GM18909 (cell line): ENCODE measurements around the gene GRB7.
"Not testable (repeated sequence)": the region's sequence is repeated elsewhere in the genome, so short reads cannot be mapped to it uniquely, and the experiment has no call there.

Experiments used
- ATAC-seq: cut with Tn5 transposase; IDR thresholded peaks from one replicate; pipeline ENCODE4 v1.9.1; 2021; ENCODE audit warnings: mild to moderate bottlenecking; ENCODE audit not compliant: unreplicated experiment, poor library complexity

Gene GRB7

DNA sequence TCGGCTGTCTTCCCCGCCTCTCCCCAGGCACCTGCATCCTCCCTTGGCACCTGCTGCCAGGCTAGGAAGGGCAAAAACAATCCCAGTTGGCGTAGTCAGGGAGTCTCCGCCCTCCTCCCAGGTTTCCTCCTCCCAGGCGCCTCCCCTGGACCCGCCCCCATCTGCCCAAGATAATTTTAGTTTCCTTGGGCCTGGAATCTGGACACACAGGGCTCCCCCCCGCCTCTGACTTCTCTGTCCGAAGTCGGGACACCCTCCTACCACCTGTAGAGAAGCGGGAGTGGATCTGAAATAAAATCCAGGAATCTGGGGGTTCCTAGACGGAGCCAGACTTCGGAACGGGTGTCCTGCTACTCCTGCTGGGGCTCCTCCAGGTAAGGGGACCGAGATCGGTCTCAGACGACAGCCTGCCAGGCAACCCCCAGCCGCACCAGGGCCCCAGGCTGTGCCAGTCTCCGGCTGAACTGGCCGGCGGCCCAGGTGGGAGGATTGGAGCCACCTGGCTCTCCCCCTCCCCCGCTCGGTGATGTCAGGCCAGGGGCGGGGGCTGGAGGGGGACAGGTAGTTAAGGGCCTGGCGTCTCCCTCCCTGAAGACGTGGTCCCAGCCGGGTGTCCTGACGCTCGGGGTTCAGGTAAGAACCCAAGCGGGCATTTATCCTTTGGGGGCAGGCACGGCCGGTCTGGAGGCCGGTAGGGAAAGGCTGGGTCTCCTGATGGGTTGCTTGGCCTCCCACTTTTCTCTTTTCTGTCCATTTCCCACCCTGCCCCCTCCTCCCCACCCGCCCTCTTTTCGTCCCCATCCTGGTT, at the start of gene GRB7:
GRB7 (plus strand) TSS at position 179 of the 808 bp plus-strand sequence. CDS start 4,364 bp downstream, outside the sequence.
- ATAC-seq: no peak

DNA sequence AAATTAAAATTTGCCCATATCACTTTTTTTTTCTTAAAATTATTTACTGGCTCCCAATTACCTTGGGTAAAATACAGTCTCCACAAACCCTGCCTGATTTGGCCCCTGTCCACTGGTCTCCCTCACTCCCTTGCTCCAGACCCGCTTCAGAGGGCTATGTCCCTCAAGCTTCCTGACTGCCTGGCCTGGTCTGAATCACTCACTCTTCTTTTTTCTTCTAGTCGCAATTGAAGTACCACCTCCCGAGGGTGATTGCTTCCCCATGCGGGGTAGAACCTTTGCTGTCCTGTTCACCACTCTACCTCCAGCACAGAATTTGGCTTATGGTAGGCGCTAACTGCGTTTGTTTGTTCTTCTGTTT, 49.3 kb upstream of the GRB7 start:
- no peak for ATAC-seq

DNA sequence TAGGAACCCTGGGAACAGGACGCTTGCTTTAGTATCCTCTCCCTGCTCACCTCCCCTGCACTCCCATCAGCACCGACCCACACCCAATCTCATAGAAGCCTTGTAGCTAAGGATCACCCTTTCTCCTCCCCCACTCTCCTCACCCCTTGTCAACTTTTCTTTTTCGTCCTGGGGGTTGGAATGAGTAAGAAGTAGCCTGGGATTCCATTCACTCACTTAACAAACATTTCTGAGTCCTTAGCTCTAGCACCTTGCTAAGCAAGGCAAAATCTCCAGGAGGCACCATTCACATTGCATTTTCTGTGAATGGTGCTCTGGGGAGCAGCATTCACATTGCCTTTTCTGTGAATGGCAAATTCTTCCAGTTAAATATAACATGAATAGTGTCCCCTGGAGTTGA, 48.8 kb upstream of the GRB7 start:
- no peak for ATAC-seq

DNA sequence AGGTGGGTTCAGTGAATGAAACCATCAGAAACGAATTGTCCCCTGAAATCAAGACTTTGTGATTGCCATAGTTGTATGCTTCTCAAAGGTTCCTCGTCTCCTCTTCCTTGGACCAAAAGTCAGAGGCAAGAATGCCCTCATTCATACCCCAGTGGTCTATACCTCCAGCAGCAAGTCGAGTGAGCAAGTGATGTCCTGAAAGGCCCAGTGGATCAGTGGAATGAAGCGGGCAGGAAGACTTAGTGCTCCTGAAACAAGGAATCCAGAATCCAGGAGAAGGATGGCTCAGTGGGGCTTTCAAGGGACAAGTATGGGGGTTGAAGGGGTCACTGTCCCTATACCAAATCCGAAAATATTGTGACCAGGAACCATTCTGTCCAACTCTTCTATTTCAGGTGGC, 43.1 kb upstream of the GRB7 start:
- no peak for ATAC-seq

DNA sequence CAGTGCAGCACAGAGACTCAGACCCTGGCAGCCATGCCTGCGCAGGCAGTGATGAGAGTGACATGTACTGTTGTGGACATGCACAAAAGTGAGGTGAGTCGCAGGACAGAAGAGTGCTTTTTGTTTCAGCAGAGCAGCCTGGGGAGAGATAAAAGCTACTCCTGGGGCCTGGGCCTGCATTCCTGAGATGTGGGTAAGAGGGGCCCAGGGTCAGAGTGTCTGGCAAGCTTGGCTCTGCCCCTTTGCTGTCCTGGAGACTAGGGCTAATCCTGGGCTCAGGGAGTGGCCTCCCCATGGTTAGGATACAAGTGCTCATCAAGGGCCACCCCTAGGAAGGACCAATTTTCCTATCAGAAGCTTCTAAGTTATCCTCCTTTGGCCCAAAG, 42.7 kb upstream of the GRB7 start:
- no peak for ATAC-seq

DNA sequence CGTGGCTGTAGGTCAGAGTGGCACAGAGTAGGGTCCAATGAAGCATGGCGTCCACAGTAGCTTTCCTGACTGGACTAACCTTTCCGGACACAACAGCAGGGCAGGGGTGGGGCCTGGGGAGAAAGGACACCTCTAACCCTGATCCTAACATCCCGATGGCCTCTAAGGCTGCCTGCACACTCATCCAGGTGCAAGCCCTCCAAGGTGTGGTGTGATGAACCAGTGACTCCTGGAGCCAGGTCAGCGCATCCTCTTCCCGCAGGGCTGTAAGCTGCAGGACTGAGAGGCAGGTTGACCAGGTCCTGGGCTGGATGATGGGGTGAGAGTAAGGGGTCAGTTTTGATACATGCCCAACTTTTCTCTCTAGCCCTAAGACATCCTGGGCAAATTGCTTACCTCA, 41.0 kb upstream of the GRB7 start:
- no peak for ATAC-seq

DNA sequence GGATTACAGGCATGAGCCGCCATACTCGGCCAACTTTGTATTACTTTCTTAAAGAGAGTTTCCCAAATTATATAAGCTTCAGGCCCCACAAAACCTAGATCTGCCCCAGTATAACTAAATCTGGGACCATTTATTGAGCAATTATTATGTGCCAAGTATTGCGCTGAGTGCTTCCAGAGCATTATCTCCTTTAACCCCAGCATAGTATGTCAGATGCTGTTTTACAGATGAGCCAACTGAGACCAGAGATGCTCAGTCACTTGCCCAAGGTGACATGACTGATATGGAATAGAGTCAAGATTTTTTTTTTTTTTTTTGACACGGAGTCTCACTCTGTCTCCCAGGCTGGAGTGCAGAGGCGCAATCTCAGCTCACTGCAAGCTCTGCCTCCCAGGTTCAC, 39.8 kb upstream of the GRB7 start:
- no peak for ATAC-seq

DNA sequence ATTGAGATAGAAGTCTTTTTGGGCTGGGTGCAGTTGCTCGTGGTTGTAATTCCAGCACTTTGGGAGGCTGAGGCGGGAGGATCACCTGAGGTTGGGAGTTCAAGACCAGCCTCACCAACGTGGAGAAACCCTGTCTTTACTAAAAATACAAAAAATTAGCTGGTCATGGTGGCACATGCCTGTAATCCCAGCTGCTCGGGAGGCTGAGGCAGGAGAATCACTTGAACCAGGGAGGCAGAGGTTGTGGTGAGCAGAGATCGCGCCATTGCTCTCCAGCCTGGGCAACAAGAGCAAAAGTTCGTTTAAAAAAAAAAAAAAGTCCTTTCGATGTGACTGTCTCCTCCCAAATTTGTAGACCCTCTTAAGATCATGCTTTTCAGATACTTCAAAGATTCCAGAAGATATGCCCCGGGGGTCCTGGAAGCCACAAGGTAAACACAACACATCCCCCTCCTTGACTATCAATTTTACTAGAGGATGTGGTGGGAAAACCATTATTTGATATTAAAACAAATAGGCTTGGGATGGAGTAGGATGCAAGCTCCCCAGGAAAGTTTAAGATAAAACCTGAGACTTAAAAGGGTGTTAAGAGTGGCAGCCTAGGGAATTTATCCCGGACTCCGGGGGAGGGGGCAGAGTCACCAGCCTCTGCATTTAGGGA, 38.5 kb upstream of the GRB7 start:
- ATAC-seq: not testable (repeated sequence)

DNA sequence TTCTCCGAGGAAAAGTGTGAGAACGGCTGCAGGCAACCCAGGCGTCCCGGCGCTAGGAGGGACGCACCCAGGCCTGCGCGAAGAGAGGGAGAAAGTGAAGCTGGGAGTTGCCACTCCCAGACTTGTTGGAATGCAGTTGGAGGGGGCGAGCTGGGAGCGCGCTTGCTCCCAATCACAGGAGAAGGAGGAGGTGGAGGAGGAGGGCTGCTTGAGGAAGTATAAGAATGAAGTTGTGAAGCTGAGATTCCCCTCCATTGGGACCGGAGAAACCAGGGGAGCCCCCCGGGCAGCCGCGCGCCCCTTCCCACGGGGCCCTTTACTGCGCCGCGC, 38.0 kb upstream of the GRB7 start, which contains the start of gene ERBB2:
ERBB2 (plus strand) TSS at position 247 of the 330 bp plus-strand sequence. CDS start 175 bp downstream, outside the sequence.
- no peak for ATAC-seq

DNA sequence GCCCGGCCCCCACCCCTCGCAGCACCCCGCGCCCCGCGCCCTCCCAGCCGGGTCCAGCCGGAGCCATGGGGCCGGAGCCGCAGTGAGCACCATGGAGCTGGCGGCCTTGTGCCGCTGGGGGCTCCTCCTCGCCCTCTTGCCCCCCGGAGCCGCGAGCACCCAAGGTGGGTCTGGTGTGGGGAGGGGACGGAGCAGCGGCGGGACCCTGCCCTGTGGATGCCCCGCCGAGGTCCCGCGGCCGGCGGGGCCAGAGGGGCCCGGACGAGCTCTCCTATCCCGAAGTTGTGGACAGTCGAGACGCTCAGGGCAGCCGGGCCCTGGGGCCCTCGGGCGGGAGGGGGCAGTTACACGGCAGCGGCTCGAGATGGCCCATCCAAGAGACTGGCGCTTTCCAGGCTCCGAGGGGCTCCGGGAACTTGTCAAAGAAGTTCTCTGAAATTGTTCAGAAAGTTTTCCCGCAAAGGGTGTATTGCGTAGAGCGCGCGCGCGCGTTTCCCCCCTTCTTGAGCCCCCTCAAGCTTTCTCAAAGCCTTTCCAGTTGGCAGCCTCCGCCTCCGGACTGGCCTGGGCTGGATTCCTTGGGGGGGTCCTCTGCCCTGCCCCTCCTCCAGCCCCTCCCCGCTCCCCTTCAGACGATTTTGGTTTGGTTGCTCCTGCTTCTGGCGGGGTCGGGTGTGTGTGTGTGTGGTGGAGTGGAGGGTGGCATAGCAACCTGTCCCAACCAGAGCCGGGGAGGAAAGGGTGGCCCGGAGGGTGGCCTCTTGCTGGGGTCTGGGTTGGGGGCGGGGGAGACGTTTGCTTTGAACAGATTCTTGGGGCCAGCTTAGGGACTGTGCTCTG, 37.4 kb upstream of the GRB7 start:
- ATAC-seq: no peak

DNA sequence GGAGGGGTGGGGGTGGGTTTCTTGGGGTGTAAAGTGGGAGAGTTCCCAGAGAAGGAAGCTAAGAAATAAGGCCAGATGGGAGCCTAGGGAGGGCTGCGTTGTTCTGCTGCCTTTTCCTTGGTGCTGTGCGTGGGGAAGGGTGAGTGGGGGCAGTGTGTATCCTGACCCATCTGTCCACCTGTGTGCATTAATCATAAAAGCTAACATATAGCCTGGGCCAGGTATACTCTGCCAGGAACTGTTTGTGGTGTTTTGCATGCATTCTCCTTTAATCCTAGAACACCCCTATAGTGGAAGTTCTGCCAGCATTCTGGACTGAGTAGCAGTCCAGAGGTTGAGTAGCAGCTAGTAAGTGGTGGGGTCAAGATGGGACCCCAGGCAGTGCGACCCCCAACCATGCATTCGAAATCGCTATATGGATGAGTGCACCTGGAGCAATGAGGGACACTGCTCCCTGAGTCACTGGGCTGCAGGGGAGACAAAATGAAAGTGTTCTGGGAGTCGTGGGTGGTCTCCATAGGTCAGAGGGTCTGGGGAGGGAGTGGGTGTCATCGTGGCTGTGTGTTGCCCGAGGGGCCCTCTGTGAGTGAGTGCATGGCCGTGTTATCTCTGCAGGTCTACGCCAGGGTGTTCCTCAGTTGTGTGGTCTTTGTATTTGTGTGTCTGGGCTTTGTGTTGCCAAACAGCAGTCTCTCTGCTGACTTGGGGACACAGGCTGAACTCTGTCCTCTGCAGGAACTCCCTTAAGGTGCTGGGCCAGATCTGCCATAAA, 36.5 kb upstream of the GRB7 start:
- no peak for ATAC-seq

DNA sequence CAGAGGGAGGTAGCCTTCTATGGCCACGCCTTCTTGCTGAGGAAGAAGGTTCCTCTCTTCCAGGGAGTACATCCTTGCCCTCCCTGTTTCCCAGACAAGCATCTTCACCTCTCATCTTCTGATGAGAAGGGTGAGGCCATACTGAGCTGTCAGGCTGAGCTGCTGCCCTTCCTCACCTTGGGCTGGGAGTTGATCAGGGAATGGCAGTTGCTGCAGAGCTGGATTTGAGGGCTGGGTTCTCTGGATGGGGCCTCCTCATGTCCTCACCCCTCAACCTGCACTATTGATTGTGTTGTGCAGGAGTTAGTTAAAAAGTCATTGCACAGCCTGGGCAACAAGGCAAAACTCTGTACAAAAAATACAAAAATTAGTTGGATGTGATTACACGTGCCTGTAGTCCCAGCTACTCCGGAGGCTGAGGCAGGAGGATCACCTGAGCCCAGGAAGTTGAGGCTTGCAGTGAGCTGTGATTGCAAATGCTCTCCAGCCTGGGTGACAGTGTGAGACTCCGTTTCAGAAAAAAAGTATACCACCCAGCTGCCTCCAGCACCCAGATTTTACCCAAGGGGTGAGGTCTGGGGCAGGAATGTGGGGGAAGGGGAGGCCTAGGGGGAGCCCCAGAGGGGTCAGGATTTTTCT, 35.8 kb upstream of the GRB7 start:
- ATAC-seq: no peak

DNA sequence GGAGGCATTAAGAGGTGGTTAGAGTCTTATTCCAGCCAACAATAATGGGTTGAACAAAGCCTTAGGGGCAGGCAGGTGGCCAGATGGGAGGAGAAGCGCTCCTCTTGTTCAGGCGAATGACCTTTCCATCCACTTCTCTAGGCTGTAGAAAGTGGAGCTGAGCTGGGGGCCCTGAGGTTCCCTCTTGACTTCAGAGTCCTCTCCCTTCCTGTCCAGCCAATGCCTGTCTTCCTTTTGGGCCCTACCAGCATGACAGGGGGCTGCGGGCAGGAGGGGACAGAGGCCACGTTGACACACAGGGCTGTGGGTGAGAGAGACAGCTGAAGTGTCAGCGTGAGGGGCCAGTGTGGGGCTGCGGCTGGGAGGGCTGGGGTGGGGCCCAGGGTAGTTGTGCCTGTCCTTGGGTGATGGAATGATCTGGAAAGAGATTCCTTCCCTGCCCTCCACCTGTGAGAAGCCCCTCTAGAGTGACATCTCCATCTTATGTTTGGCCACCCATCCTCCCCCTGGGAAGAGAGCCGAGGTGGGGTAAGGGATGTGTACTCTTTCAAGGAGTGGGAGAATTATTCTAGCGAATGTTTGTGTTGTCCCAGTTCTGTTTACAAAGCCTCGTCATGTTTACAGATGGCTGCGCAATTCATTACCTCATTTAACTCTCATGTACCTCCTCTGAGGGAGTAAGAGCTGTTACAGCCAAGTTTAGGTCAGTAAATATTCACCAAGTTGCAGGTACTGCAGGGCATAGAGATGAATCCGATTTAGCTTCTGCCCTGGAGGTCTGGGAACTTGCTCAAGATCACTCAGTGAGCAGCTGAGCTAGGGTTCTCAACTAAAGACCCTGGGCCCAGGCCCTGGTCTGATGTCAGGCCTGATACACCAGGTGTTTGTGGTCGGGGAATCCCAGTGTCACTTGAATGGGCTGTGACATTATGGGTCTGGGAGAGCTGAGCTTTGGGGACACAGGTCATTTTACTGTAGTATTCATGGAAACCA, 34.5 kb upstream of the GRB7 start:
- ATAC-seq: no peak

DNA sequence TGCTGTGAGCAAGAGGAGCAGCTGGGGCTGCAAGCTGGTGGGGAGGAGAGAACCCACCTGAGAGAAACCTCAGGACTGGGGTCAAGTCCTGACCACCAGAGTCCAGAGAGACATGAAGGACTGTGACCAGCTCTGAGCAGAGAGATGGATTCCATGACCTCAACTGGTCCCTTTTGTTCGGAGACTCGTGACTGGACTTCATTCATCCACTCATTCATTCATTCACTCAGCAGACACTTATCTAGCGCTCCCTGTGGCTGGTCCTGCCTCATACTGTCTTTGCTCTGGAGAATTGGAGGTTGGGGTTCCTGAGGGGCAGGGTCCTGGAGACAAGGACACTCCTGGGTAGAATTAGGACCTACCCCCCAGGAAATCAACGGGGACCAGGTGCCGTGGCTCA, 33.8 kb upstream of the GRB7 start:
- ATAC-seq: no peak

DNA sequence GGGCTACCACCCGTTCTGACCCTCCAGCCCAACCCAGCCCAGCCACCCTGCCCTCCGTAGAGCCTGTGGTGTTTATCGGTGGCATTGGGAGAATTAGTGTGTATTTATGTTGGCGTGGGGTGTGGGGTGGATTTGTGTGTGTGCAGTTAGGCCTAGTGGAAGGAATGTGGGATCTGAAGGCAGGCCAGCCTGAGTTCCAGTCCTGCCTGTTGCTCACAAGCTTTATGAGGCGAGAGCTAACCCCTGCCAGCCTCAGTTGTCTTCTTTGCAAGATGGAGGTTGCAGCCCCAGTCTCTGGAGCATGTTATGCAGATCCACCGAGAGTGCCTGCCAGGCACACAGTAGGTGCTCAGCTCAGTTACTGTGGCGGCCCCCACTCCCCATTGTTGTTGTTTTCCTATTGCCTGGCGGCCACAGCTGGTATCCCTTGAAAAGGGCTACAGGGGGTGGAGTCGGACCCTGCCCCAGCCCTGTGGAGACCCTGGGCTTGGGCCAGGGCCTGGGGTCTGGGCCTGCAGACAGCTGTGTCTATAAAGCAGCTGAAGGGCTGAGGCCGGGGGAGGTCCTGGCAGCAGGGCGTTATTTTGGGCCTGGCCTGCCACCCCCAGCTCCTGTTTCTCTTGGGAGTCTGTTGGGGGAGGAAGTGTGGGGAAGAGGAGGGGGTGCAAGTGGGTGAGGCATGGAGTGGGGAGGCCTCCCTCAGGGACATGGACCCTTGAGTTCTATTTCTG, 32.8 kb upstream of the GRB7 start:
- no peak for ATAC-seq

DNA sequence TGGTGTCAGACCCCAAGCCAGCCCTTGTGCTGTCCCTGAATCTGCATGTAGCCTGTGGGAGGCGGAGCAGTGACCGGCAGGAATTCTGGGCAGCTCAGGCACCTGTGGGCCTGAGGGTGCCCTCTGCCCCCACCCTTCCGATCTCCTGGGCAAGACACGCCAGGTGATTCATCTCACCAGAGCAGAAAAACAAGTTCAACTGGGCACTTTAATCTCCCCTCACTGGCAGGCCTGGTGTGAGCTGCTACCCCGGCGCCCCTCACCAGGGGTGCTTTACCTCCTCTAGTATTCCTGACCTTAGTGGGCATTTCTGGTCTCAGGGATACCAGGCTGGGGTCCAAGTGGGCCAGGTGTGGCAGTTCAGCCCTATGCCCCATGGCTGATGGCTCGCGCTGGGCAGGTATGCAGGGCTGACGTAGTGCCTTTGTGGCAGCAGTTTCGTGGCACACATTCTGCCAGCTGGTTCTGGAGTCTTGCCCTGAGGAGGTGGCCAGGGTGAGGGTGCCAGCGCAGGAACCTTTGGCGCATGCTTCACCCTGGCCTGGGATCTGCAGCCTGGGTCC, 31.9 kb upstream of the GRB7 start:
- no peak for ATAC-seq

DNA sequence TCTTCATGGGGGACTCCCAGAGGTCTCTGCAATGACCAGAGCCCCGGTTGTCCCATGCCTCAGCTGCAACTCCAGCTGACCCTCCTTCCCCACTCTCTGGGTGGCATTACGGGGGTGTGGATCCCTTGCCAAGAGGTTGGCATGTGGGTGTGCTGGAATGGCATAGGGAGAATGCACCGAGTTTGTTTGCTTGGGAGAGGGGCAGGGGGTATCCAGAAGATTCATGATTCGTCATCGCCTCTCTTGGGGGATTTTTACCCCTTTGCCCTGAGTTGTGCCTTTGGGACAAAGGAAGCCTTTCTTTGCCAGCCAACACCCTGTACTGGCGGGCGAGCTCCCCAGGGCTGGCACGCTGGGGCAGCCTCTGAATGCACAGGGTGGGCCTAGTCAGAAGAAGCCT, 31.4 kb upstream of the GRB7 start:
- no peak for ATAC-seq

DNA sequence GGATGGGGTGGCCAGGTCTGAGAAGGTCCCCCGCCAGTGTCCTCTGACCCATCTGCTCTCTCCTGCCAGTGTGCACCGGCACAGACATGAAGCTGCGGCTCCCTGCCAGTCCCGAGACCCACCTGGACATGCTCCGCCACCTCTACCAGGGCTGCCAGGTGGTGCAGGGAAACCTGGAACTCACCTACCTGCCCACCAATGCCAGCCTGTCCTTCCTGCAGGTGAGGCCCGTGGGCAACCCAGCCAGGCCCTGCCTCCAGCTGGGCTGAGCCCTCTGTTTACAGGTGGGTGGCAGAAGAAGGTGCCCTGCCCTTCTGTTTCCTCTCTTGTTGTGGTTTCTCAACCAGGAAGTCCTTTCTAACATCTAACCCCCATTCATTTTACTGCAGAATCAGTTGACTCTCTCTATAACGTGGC, 30.8 kb upstream of the GRB7 start:
- ATAC-seq: no peak
